Activated CD4-positive, CD25-positive, alpha-beta regulatory T cell treated with anti-CD3 and anti-CD28 coated beads, Interleukin-2, amount 50 U/mL, for 72 hours (primary cell): ENCODE results near the gene RNF182.
"Not testable (repeated sequence)": the region's sequence is repeated elsewhere in the genome, so short reads cannot be mapped to it uniquely, and the experiment has no call there.

Experiments
- DNase-seq: peaks from one replicate; pipeline ENCODE4 v3.0.0; 2021

The RNF182 gene

GRCh38 chr6:13924949-13925881 lies at the start of gene RNF182:
Gene RNF182, plus strand, starts transcription at chr6:13924952. Its CDS starts 52,168 bp downstream, at chr6:13977120.
- no peak for DNase-seq

GRCh38 chr6:13877051-13877450 lies 47.7 kb upstream of the RNF182 start:
- DNase-seq, result no peak

- DNase-seq, result not testable (repeated sequence)
Observed at GRCh38 chr6:13880061-13880663, 44.6 kb upstream of the RNF182 start.

GRCh38 chr6:13881621-13882165 lies 43.1 kb upstream of the RNF182 start:
- no peak for DNase-seq

GRCh38 chr6:13883966-13884365 lies 40.8 kb upstream of the RNF182 start:
- DNase-seq, result no peak

GRCh38 chr6:13884397-13884796 lies 40.4 kb upstream of the RNF182 start:
- no peak for DNase-seq

- no peak for DNase-seq
Observed at GRCh38 chr6:13885601-13886000, 39.2 kb upstream of the RNF182 start.

GRCh38 chr6:13886949-13887348 lies 37.8 kb upstream of the RNF182 start:
- DNase-seq, result no peak

- DNase-seq, result no peak
Observed at GRCh38 chr6:13892017-13892645, 32.6 kb upstream of the RNF182 start.

GRCh38 chr6:13902922-13903321 lies 21.8 kb upstream of the RNF182 start:
- no peak for DNase-seq

- DNase-seq, result no peak
Observed at GRCh38 chr6:13903364-13903763, 21.4 kb upstream of the RNF182 start.

GRCh38 chr6:13907001-13907350 lies 17.8 kb upstream of the RNF182 start:
- DNase-seq, result no peak

GRCh38 chr6:13907614-13908215 lies 17.0 kb upstream of the RNF182 start:
- no peak for DNase-seq

- no peak for DNase-seq
Observed at GRCh38 chr6:13908955-13909381, 15.8 kb upstream of the RNF182 start.

- DNase-seq, result no peak
Observed at GRCh38 chr6:13910443-13910842, 14.3 kb upstream of the RNF182 start.

- DNase-seq, result no peak
Observed at GRCh38 chr6:13911337-13911736, 13.4 kb upstream of the RNF182 start.

GRCh38 chr6:13913226-13914001 lies 11.3 kb upstream of the RNF182 start:
- DNase-seq, result no peak

GRCh38 chr6:13914351-13914750 lies 10.4 kb upstream of the RNF182 start:
- DNase-seq, result no peak

GRCh38 chr6:13915561-13916229 lies 9.1 kb upstream of the RNF182 start:
- no peak for DNase-seq

- DNase-seq, result no peak
Observed at GRCh38 chr6:13916230-13916944, 8.4 kb upstream of the RNF182 start.

GRCh38 chr6:13917141-13917540 lies 7.6 kb upstream of the RNF182 start:
- no peak for DNase-seq
